ENCODE results near the gene TMEM114. TPM values are rescaled to one million over a fixed set of nuclear protein-coding genes. Genes with fewer than 3 reads are reported as not detected.

The TMEM114 gene
- total RNA-seq, 1 experiment from 2014 or later: not detected

- no peak for DNase-seq (ENCODE audit: low read depth, low spot score)
- H2AFZ ChIP-seq (ENCODE audit: low read depth, low read length, poor library complexity, severe bottlenecking): no peak overlapping the region
- no TSS peak for BruUV-seq (replicated peaks)
- no peaks in the 10 kb centered on the region for H3K9me2 ChIP-seq (ENCODE audit: insufficient read depth)
- peaks cover 7 to 12% of the 10 kb centered on the region in 2 experiments; a peak in 3 of 4 replicates for H3K4me1 ChIP-seq (ENCODE audit: control insufficient read depth in 1 of 2, insufficient read depth in 2 of 2, low read length in 2 of 2)
- H4K20me1 ChIP-seq (ENCODE audit: insufficient read depth): no peaks in the 10 kb centered on the region
- no peak overlapping the region for H3K4me3 ChIP-seq (replicated peaks in 1 of 2; ENCODE audit: low read depth in 1 of 2, low read length in 2 of 2)
- ChIA-PET RAD21 (ENCODE audit: low non-redundant PET in 1 of 2, low total read pairs in 2 of 2, uncharacterized antibody in 2 of 2, unreplicated experiment in 2 of 2) (no interaction called here), POLR2A (interaction anchor here (0.7 kb wide), 1 partner anchor 452 kb away, joined by 4 read pairs; no protein-coding TSS in a partner anchor), CTCF (interaction anchor here (0.6 kb wide), 1 partner anchor 27 kb away, joined by 3 read pairs; no protein-coding TSS in a partner anchor)
- H3K79me2 ChIP-seq (ENCODE audit: insufficient read depth, low read length): peaks cover 46% of the 10 kb centered on the region
- no peaks in the 10 kb centered on the region for H3K9me3 ChIP-seq (ENCODE audit: control insufficient read depth in 1 of 2, insufficient read depth in 1 of 2, low read depth in 1 of 2, low read length in 2 of 2)
- H3K9ac ChIP-seq (ENCODE audit: low read length): no peak overlapping the region
- H3K4me2 ChIP-seq (ENCODE audit: low read length): no peak overlapping the region
- no peak for ATAC-seq
- no peaks in the 10 kb centered on the region for H3K27me3 ChIP-seq (ENCODE audit: insufficient read depth, low read length)
- intact Hi-C loops (cut with micrococcal nuclease): no loop called here
- H3K36me3 ChIP-seq (ENCODE audit: control insufficient read depth in 1 of 2, insufficient read depth in 2 of 2, low read length in 2 of 2): peaks cover 41 to 43% of the 10 kb centered on the region in 2 experiments; a peak in 3 of 4 replicates
- H3K27ac ChIP-seq (ENCODE audit: low read depth, low read length): no peak overlapping the region
- TF ChIP-seq SIN3A (IDR thresholded peaks at IDR 0.05; ENCODE audit: low read depth): no peak
- no peak for TF ChIP-seq TCF7L2 (IDR thresholded peaks at IDR 0.05; ENCODE audit: borderline replicate concordance, extremely low read depth, insufficient read depth, insufficient read length)
- no peak for TF ChIP-seq RAD21 (IDR thresholded peaks at IDR 0.05; ENCODE audit: low read depth)
- no peak for TF ChIP-seq FOSL1 (IDR thresholded peaks at IDR 0.05; ENCODE audit: low read depth)
- TF ChIP-seq EGR1 (IDR thresholded peaks at IDR 0.05; ENCODE audit: low read depth): no peak
- TF ChIP-seq ELF1 (IDR thresholded peaks at IDR 0.05; ENCODE audit: borderline replicate concordance, low read depth): no peak
- TF ChIP-seq CBX3 (IDR thresholded peaks at IDR 0.05; ENCODE audit: low read depth): no peak
- no peak for TF ChIP-seq MAX (IDR thresholded peaks at IDR 0.05)
- TF ChIP-seq YY1 (IDR thresholded peaks at IDR 0.05; ENCODE audit: extremely low read depth, insufficient replicate concordance, low read depth, low read length): no peak
- no peak for TF ChIP-seq CTCF (IDR thresholded peaks at IDR 0.05 in 2 of 3, conservative IDR thresholded peaks at IDR 0.05 in 1 of 3; ENCODE audit: borderline replicate concordance in 1 of 3, insufficient read depth in 1 of 3, low read depth in 2 of 3, low read length in 2 of 3)
- no peak for TF ChIP-seq ZNF274 (IDR thresholded peaks at IDR 0.05; ENCODE audit: low read depth, low read length)
- TF ChIP-seq EZH2 (IDR thresholded peaks at IDR 0.05): no peak
- no peak for TF ChIP-seq ATF3 (IDR thresholded peaks at IDR 0.05)
- TF ChIP-seq REST (IDR thresholded peaks at IDR 0.05; ENCODE audit: low read depth): no peak
- no peak for TF ChIP-seq POLR2A (IDR thresholded peaks at IDR 0.05; ENCODE audit: borderline replicate concordance, extremely low read depth, insufficient read depth, insufficient read length)
- no peak for TF ChIP-seq SRF (IDR thresholded peaks at IDR 0.05; ENCODE audit: low read depth)
Measured at GRCh38 chr16:8626946-8627345, 36.6 kb upstream of the TMEM114 start.

Data from HCT116 (cell line).